Activated T-helper 1 cell treated with anti-CD3 and anti-CD28 coated beads, Interleukin-12 subunit alpha, Interleukin-12 subunit beta, Interleukin-2, Interleukin-4 antibody, amounts not matched to agents 30 ng/mL and 10 ng/mL and 1 ng/mL, durations not matched to agents 14 hours and 24 hours and 36 hours (primary cell): ENCODE data around the gene SLC7A1. TPM values are rescaled to one million over a fixed set of nuclear protein-coding genes. Genes with fewer than 3 reads are reported as not detected.

Experiments used
- DNase-seq: peaks from one replicate; pipeline ENCODE4 v3.0.0; 2021; ENCODE audit warnings: low spot score
- H3K27ac Mint-ChIP-seq: one replicate; pipeline ENCODE4 v1.8.0; 2021; ENCODE audit warnings: mild to moderate bottlenecking, mixed read lengths
- H3K27me3 Mint-ChIP-seq: one replicate; pipeline ENCODE4 v1.8.0; 2022; ENCODE audit warnings: mild to moderate bottlenecking, moderate library complexity, mixed read lengths; ENCODE audit not compliant: insufficient read depth
- H3K36me3 Mint-ChIP-seq: one replicate; pipeline ENCODE4 v1.8.0; 2021; ENCODE audit warnings: low read depth, mixed read lengths
- H3K4me1 Mint-ChIP-seq: one replicate; pipeline ENCODE4 v1.8.0; 2021; ENCODE audit warnings: low read depth, mixed read lengths
- H3K4me3 Mint-ChIP-seq: one replicate; pipeline ENCODE4 v1.8.0; 2021; ENCODE audit warnings: mild to moderate bottlenecking, moderate library complexity, mixed read lengths
- H3K9me3 Mint-ChIP-seq: one replicate; pipeline ENCODE4 v1.8.0; 2021; ENCODE audit warnings: mixed read lengths
- intact Hi-C: fragments of 100-400 bp; cut with micrococcal nuclease; formaldehyde crosslinking; loops from one replicate; pipeline ENCODE4 v1.15.1; 2024
- total RNA-seq: library from RNA; stranded (reverse); gene quantifications from 2 replicates; pipeline ENCODE4 v1.2.3, GENCODE V29; 2022

The SLC7A1 gene
- total RNA-seq, 1 donor from 2014 or later, result 128 TPM

DNA sequence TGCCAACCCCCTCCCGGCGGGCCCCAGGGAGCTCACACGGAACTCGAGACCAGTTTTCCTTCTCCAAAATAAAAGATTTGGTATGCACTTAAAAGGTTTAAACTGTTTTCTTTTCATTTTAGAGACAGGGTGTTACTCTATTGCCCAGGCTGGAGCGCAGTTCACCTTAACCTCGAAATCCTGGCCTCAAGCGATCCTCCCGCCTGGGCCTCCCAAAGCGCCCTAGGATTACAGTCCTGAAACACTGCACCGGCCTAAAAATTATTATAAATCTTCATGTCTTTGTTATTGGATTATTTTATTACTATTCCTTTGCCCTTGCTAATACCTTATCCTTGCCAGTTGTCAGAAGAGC lies 553 bp upstream of the SLC7A1 start:
- no peak for DNase-seq
- intact Hi-C loops, result loop anchor here (10.0 kb wide), 4 partner anchors 549 to 1599 kb away; partner anchors contain the start of genes B3GLCT and PAN3
- peaks cover 47% of the 10 kb centered on the region for H3K4me1 Mint-ChIP-seq
- no peaks in the 10 kb centered on the region for H3K9me3 Mint-ChIP-seq
- peak overlapping the region; percentile 84 for H3K4me3 Mint-ChIP-seq
- H3K27ac Mint-ChIP-seq, result peak overlapping the region; percentile 85
- H3K27me3 Mint-ChIP-seq, result peaks cover 6% of the 10 kb centered on the region
- H3K36me3 Mint-ChIP-seq, result peaks cover 20% of the 10 kb centered on the region

- Mint-ChIP-seq H3K36me3 (peaks cover 20% of the 10 kb centered on the region), H3K27me3 (peaks cover 2% of the 10 kb centered on the region), H3K27ac (peak overlapping the region; percentile 95), H3K4me1 (peaks cover 58% of the 10 kb centered on the region), H3K9me3 (no peaks in the 10 kb centered on the region), H3K4me3 (peak overlapping the region; percentile 95)
- intact Hi-C loops, result loop anchor here (1.0 to 10.0 kb wide), 15 partner anchors 20 to 1600 kb away; partner anchors contain the start of genes B3GLCT, KATNAL1, PAN3 and UBL3
- peak; percentile 60 for DNase-seq
Measured at GRCh38 chr13:29594710-29595379, 643 bp downstream of the SLC7A1 start.

DNA sequence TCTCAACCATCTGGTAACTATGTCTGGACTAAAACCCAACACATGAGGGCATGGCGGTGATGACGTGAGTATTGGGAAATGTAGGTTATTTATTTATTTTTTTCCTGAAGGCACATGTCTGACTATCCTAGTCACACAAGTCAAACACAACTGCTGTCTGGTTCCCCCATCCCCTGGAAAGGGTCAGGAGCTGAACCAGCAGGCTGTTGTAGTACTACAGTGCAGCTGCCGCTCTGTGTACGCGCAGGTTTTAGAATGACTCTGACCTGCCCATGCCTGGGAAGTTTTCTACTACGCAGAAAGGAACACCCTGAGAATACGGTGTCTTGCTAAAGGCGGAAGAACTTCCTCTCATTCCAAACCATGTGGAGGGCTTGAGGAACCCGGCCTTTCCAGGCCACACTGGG lies 1.2 kb downstream of the SLC7A1 start:
- Mint-ChIP-seq H3K27me3 (peaks cover 2% of the 10 kb centered on the region), H3K4me1 (peaks cover 64% of the 10 kb centered on the region), H3K4me3 (peak overlapping the region; percentile 95), H3K36me3 (peaks cover 20% of the 10 kb centered on the region), H3K27ac (peak overlapping the region; percentile 95), H3K9me3 (no peaks in the 10 kb centered on the region)
- peak; percentile 27 for DNase-seq
- intact Hi-C loops, result loop anchor here (1.0 to 10.0 kb wide), 12 partner anchors 20 to 1600 kb away; partner anchors contain the start of genes B3GLCT, KATNAL1 and PAN3

DNA sequence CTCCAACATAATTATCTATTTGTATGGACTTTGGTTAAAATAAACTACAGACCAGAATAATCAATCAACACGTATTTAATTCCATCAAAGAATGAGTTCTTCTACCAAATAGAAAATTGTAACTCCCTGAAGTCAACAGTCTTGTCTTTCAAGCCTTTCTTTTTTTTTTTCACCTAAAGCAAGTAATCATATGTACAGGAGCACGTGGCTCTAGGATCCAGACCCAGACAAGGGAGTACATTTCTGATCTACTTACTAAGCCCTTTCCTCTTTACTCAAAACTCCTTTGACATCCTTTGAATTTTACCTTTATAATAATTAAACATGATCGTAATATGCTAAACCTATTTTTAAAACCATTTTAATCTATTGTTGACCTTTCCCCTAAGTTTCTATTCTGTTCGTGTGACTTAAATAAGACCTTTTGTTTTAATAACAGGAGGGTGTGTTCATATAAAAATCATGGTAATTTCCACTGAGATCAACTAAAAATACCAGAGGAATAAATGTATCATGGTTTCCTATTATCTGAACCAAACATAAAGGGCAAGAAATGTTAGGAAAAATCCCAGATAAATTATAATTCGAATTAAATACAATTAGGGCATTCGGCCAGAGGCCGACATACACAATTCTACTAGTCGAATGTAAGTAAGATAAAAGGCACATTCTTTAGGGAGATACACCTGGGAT lies 1.7 kb downstream of the SLC7A1 start:
- intact Hi-C loops, result loop anchor here (1.0 to 10.0 kb wide), 12 partner anchors 19 to 1601 kb away; partner anchors contain the start of genes B3GLCT, KATNAL1 and PAN3
- peak overlapping the region; percentile 95 for H3K27ac Mint-ChIP-seq
- peaks cover 66% of the 10 kb centered on the region for H3K4me1 Mint-ChIP-seq
- H3K9me3 Mint-ChIP-seq, result no peaks in the 10 kb centered on the region
- peaks cover 2% of the 10 kb centered on the region for H3K27me3 Mint-ChIP-seq
- H3K4me3 Mint-ChIP-seq, result peak overlapping the region; percentile 95
- H3K36me3 Mint-ChIP-seq, result peaks cover 20% of the 10 kb centered on the region
- no peak for DNase-seq

GRCh38 chr13:29591310-29591709 lies 4.2 kb downstream of the SLC7A1 start:
- H3K36me3 Mint-ChIP-seq, result peaks cover 33% of the 10 kb centered on the region
- no peak overlapping the region for H3K27ac Mint-ChIP-seq
- peaks cover 80% of the 10 kb centered on the region for H3K4me1 Mint-ChIP-seq

GRCh38 chr13:29589967-29590366 lies 5.5 kb downstream of the SLC7A1 start:
- Mint-ChIP-seq H3K36me3 (peaks cover 33% of the 10 kb centered on the region), H3K4me3 (no peak overlapping the region), H3K27ac (no peak overlapping the region), H3K9me3 (no peaks in the 10 kb centered on the region), H3K4me1 (peaks cover 83% of the 10 kb centered on the region), H3K27me3 (no peaks in the 10 kb centered on the region)
- intact Hi-C loops, result loop anchor here (5.0 to 10.0 kb wide), 8 partner anchors 48 to 1605 kb away; partner anchors contain the start of genes B3GLCT, KATNAL1 and PAN3
- DNase-seq, result no peak

More at GRCh38 chr13:29591310-29591709, 4.2 kb downstream of the SLC7A1 start:
- intact Hi-C loops, result loop anchor here (5.0 to 10.0 kb wide), 8 partner anchors 49 to 1603 kb away; partner anchors contain the start of genes B3GLCT, KATNAL1 and PAN3
- no peak overlapping the region for H3K4me3 Mint-ChIP-seq
- DNase-seq, result no peak
- H3K9me3 Mint-ChIP-seq, result no peaks in the 10 kb centered on the region
- no peaks in the 10 kb centered on the region for H3K27me3 Mint-ChIP-seq

GRCh38 chr13:29589234-29589633 lies 6.3 kb downstream of the SLC7A1 start:
- no peak for DNase-seq
- Mint-ChIP-seq H3K27ac (no peak overlapping the region), H3K36me3 (peaks cover 31% of the 10 kb centered on the region), H3K4me1 (peaks cover 85% of the 10 kb centered on the region), H3K9me3 (no peaks in the 10 kb centered on the region), H3K27me3 (no peaks in the 10 kb centered on the region), H3K4me3 (no peak overlapping the region)
- intact Hi-C loops, result no loop called here

DNA sequence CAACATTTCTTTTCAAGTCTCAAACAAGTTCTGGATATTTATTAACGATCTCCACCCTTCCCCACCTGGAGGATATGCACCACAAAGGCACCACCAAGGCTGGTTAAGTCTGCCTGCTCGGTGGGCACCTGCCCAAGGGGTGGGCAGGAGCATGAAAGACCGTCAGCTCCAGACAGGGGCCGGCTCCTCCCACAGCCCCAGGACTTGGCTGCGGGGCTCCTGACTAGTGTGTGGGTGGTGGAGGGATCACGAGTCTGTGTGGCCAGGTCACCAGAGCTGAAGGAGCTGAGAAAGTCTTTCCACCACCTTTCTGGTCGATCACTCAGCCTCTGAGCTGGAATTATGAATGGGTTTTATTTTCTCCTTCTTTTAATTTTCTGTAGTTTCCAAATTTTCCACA lies 7.8 kb downstream of the SLC7A1 start:
- no peak for DNase-seq
- H3K36me3 Mint-ChIP-seq, result peaks cover 20% of the 10 kb centered on the region
- no peak overlapping the region for H3K4me3 Mint-ChIP-seq
- intact Hi-C loops, result no loop called here
- no peaks in the 10 kb centered on the region for H3K27me3 Mint-ChIP-seq
- H3K4me1 Mint-ChIP-seq, result peaks cover 83% of the 10 kb centered on the region
- no peak overlapping the region for H3K27ac Mint-ChIP-seq
- no peaks in the 10 kb centered on the region for H3K9me3 Mint-ChIP-seq

DNA sequence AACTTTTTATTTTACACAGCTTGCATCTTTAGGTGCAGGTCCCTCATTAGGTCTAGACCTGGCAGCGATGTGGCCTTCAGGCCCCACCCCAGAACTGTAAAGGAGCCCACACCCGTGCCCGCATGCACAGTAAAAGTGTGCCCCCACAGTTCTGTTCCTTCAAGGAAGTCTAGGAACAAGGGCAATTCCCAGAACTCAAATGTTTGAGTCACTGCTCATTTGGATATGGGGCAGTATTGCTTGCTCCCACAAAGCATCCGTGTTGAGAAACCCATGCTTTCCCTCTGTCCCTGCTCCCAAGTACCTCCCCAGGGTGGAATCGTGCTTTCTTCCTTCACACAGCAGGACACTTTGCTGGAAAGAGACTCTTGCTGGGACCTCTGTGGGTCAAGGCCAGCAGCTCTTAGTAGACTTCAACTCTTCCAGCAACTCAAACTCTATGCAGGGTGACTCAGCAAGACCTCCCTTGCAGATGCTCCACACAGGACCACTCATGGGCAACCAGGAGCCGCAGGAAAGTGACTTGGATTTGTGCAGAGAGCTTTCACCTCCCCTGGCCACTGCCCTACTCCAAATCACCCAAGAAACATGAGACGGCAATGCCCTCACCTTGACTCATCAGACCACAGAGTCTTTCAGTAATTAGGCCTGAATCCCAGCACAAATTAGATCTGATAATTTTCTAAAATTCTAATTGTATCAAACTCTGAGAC lies 12.3 kb downstream of the SLC7A1 start:
- intact Hi-C loops, result no loop called here
- peaks cover 47% of the 10 kb centered on the region for H3K4me1 Mint-ChIP-seq
- no peak for DNase-seq
- H3K4me3 Mint-ChIP-seq, result no peak overlapping the region
- no peaks in the 10 kb centered on the region for H3K9me3 Mint-ChIP-seq
- peaks cover 14% of the 10 kb centered on the region for H3K36me3 Mint-ChIP-seq
- H3K27ac Mint-ChIP-seq, result no peak overlapping the region
- no peaks in the 10 kb centered on the region for H3K27me3 Mint-ChIP-seq

- Mint-ChIP-seq H3K27ac (no peak overlapping the region), H3K9me3 (no peaks in the 10 kb centered on the region), H3K36me3 (peaks cover 8% of the 10 kb centered on the region), H3K27me3 (no peaks in the 10 kb centered on the region), H3K4me3 (no peak overlapping the region), H3K4me1 (peaks cover 37% of the 10 kb centered on the region)
- no peak for DNase-seq
- intact Hi-C loops, result no loop called here
Measured at GRCh38 chr13:29582171-29582570, 13.3 kb downstream of the SLC7A1 start.

GRCh38 chr13:29581666-29582065 lies 13.8 kb downstream of the SLC7A1 start:
- no peak overlapping the region for H3K4me3 Mint-ChIP-seq
- peaks cover 32% of the 10 kb centered on the region for H3K4me1 Mint-ChIP-seq
- intact Hi-C loops, result no loop called here
- no peaks in the 10 kb centered on the region for H3K27me3 Mint-ChIP-seq
- H3K27ac Mint-ChIP-seq, result no peak overlapping the region
- H3K9me3 Mint-ChIP-seq, result no peaks in the 10 kb centered on the region
- DNase-seq, result no peak
- peaks cover 6% of the 10 kb centered on the region for H3K36me3 Mint-ChIP-seq

DNA sequence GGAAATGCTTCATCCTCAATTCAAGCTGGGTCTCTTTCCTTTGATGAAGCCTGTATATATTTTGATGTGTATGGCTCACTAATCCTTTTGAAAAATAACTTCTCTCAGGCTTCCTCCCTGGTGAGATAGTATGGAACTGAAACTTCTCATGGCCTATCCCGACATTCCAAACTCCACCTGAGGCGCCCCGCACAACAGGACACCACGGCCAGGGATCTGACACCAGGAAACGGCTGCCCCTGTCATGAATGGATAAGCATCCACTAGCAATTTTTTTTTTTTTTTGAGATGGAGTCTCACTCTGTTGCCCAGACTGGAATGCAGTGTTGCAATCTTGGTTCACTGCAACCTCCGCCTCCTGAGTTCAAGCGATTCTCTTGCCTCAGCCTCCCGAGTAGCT lies 16.4 kb downstream of the SLC7A1 start:
- H3K36me3 Mint-ChIP-seq, result peaks cover 2% of the 10 kb centered on the region
- DNase-seq, result no peak

More for the DNA sequence above, 16.4 kb downstream of the SLC7A1 start:
- peaks cover 24% of the 10 kb centered on the region for H3K4me1 Mint-ChIP-seq
- no peak overlapping the region for H3K27ac Mint-ChIP-seq
- H3K4me3 Mint-ChIP-seq, result no peak overlapping the region
- intact Hi-C loops, result no loop called here
- H3K9me3 Mint-ChIP-seq, result no peaks in the 10 kb centered on the region
- H3K27me3 Mint-ChIP-seq, result no peaks in the 10 kb centered on the region
